ENCODE measurements around the gene SNX30.

Gene SNX30

DNA sequence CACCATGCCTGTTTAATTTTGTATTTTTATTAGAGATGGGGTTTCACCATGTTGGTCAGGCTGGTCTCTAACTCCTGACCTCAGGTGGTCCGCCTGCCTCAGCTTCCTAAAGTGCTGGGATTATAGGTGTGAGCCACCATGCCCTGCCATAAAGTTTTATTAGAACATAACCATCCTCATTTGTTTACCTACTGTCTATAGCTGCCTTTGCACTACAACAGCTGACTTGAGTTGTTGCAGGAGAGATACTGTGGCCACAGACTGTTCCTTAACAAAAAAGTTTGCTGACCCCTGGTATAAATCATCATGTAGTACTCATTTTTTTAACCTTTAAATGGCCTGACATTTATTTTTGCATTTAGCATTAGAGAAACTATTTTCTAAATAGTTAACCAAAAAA lies 31.7 kb downstream of the SNX30 start:
- FAIRE-seq (no peak), DNase-seq (ENCODE audit: low spot score) (no peak)

DNA sequence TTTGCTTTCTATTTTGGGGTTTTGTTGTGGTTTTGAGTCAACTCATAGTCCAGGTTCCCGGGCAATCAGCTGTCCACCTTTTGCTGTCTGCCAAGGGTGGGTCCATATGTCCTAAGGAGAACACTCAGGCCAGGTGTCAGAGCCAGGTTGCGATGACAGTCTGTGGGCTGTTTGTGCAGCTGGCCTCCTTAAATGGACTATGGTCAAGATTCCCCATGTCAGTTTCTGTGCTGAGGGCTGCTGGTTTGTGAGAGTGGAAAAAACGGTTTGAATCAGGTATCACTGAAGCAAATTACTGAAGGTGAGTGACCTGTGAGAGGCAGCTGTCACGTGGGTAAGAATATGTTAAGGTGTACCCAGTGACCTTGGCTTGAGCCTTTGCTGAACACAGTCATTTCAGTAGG lies 33.0 kb downstream of the SNX30 start:
- FAIRE-seq (no peak), DNase-seq (ENCODE audit: low spot score) (no peak)

DNA sequence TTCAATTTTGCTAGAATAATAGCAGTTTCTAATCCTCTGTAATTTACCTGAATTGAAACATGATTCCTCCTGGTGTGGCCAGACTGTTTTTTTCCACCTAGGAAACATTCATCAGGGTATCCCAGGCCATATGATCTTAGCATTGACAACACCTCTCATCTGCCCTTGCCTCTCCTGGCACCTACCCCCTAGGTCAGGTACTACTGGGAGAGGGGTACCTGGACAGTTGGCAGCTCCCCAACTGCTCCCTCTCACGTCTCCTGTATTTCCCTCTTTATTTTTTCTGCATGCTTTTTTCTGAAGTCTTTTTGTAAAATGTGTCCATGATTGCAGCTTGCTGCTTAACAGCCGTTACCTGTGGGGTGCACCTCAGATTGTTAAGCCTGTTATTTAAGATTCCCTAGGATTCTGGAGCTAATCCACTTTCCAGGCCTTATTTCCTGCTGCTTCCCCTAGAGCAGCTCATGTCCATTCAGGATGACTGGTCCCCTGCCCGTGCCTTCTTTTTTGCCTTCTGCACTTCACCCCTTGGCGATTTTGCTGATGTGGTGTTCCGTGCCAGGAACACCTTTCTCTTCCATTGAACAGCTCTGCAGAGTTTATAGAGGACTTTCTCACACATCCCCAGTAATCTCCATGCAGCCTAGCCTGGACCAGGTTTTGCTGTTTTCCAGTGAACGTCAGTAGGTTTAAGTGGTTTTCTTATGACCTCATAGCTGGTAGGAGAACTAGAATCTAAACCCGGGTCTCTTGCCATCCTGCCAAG lies 33.6 kb downstream of the SNX30 start:
- FAIRE-seq (no peak), DNase-seq (ENCODE audit: low spot score) (no peak)

DNA sequence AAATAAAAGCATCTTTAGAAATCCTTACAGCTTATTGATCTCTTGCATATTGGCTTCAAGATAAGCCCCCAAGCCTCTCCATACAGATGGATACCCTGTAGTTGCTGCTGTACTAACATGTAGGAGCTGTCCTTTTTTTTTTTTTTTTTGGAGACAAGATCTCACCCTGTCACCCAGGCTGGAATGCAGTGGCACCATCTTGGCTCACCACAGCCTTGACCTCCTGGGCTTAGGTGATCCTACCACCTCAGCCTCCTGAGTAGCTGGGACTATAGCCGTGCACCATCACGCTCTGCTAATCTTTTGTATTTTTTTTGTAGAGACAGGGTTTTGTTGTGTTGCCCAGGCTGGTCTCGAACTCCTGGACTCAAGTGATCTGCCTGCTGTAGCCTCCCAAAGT lies 35.4 kb downstream of the SNX30 start:
- DNase-seq (ENCODE audit: low spot score): no peak
- FAIRE-seq: no peak

DNA sequence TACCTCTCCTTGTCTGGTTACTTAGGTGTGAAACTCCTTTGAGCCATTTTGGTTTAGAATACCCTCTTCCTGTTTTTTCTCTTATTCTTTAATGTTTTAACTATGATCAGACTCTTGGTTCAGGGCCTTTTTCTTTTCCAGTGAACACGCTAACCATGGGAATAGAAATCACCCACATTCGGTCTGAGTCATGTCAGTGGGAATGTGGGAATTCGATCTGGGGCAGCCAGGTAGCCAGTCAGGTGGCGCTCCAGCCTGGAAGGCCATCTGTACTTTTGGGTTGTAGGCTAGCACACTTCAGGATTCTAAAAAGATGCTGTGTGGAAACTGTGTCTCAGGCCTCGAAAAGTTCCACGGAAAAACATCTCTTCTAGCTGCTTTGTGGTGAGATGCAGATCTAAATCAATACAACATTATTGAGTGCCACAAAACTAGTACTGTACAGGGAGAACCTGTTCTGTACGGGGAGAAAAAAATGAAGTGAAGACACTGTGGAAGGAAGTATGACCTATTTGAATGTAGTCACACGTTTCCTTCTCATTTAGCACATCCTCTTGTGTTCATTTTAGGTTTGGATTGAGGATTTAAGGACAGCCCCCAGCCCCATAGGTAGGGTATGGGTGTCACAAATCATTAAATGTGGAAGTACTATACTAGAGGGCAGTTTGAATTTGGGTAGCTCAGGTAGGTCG lies 36.4 kb downstream of the SNX30 start:
- no peak for DNase-seq (ENCODE audit: low spot score)
- no peak for FAIRE-seq

DNA sequence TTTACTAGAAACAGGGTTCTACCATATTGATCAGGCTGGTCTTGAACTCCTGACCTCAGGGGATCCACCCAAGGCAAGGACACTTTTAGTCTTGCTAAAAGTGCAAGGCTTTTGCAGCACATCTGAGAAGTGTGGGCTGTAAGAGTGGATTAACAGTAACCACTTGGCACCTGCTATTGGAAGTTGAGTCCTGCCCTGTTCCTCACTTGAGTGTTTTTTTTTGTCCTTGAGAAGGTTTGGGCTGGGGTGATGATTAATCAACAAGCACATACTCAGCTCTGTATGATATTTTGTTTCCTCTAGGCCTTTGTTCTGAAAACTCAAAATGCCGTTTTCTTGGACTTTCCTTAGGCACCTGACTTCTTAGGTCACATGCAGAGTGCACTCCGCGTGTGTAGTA lies 37.4 kb downstream of the SNX30 start:
- DNase-seq (ENCODE audit: low spot score) (no peak), FAIRE-seq (no peak)

DNA sequence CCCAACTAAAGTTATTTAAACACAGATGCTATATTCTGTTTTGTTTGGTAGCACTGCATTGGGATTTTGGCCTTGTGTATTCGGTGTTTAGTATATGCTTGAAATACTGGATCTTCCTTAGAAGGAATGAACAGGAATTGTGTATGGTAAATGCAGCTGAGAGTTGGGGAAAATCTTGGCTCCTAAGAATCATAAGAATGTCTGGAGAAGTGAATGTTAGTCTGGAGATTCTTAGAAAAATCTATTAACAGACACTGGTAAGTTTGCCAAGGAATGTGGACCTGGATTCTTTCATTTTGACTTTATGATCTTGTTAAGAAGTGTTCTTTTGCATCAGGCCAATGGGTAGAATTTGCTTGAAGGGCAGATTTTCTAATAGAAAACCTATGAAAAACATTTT lies 38.9 kb downstream of the SNX30 start:
- FAIRE-seq (no peak), DNase-seq (ENCODE audit: low spot score) (no peak)

DNA sequence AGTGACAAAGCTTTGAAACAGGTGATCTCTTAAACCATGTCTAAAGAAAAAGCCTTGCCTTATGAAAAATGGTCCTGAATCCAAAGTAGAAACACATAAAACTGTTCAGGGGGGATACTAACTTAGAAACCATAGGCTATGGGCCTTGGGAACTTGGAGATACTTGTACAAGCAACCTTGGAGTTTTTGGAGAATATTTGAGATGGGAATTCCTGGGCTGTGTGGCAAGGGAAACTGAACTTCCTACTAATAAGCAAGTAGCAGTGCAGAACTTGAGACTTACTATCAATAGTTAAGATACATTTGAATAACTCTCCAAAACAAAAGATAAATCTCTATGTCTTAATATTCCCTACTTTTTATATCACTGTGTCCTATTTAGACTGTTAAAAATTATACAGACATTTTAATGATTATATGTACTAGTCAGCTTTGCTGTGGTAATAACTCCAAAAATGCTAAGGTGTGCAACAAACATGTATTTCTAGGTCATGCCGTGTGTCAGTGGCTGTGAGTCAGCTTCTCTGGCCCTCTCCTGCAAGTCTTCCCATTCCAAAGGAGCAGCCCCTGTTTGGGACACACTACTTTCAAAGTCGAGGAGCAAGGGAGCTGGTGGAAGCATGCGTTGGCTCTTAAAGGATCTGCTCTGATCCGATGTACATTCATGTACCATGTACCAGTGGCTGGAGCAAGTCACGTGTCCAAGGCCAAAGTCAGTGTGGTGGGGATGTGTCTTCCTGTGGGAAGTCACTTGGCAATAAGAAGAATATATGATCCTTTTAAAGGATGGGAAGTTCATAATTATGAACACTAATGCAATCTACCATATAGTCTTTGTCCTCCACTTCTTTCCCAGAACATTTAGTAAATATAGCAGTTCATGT lies 39.6 kb downstream of the SNX30 start:
- DNase-seq (ENCODE audit: low spot score): peak; percentile 20
- no peak for FAIRE-seq

DNA sequence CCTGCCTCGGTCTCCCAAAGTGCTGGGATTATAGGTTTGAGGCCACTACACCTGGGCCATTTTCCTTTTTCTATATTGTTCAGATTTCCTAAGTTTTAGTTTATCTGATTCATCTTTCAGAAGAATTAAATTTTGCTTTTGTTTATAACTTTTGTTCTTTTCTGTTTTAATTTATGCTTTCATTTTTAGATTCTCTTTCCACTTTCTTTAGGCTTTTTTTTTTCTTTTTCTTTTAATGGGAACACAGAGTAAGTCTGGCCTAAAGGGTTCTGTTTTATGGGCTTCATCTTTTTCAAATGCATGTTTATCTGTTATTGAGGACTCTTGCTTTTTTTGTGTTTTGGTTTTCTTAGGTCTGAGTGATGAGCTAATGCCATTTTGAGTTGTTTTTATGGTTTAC lies 42.1 kb downstream of the SNX30 start:
- FAIRE-seq (no peak), DNase-seq (ENCODE audit: low spot score) (no peak)

DNA sequence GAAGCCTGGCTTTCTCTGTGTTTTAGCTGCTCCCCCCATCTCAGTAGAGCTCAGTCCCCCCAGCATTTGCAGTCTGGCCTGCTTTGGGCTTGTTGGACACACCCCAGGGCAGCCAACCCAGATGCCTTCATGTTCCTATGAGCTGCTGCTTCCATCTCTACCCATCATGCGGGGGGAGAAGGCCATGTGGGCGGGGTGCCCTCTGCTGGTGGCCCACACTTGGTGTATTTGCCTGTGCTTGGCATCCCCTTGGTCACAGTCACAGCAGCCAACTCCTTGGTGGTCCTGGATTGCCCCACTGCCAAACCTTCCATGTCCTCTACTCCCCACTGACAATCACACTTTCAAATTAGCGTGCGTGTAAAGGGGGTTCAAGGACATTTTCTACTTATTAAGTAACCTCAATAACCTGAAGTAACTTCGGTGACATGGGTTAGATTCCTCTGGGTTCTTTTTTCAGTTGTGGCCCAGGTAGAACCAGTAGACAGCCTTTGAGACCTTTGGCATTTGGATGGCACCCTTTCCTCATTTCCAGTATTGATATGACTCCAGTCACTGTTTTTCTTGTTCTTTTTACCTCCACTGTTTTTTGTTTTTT lies 42.8 kb downstream of the SNX30 start:
- DNase-seq (ENCODE audit: low spot score) (peak; percentile 62), FAIRE-seq (peak; percentile 55)

DNA sequence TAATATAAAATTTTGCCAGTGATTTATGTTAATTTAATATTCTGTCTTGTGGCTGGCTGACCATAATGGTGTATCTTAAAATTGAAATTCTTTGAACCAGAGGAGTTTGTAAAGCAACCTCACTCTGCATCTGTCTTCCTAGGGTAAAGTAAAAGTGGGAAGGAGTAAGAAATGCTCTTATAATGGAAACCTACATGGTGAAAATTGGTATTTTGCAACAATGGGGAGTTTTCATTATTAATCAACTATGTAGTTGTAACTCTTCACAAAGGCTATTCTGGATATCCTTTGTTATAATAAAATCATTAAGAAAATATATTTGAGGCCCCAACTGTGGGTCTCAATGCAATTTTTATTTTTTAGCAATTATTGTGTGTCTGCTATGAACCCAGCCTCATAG lies 44.2 kb downstream of the SNX30 start:
- FAIRE-seq: no peak
- no peak for DNase-seq (ENCODE audit: low spot score)

DNA sequence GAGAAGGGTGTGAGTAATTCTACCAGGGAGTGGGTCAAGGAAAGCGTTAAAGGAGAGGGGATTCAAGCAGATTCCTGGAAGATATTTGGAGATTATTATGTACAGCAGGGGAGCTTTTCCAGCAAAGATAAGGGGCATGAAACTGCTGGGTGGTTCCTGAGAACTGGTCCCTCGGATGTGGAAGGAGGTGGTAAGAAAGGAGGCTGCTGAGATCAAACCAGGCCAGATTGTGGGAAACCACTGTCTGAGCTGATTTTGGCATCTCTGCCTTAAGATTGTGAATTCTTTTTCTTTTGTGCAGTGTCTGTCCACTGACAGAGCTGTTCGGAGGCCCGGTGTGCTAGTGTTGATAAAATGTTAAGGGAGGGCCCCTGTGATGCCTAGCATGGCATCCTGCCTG lies 45.4 kb downstream of the SNX30 start:
- DNase-seq (ENCODE audit: low spot score): no peak
- no peak for FAIRE-seq

DNA sequence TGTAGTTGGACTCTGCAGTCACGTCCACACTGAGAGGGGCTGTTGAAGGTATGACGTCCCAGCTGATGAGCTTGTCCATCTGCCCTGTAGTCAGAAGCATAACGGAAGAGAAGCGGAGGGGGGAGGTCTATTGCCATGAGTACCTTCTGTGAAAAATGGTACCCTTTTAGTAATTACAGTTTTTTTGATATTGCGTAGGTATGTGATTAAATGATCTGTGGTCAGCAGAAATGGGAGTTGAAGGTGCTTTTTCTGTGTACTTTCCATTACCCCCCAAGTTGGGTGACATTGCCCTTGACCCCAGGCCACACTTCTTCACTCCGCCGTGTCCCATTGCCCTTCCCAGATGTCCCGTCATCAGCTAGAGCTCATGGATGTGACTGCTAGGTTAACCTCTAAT lies 45.9 kb downstream of the SNX30 start:
- no peak for DNase-seq (ENCODE audit: low spot score)
- FAIRE-seq: no peak

DNA sequence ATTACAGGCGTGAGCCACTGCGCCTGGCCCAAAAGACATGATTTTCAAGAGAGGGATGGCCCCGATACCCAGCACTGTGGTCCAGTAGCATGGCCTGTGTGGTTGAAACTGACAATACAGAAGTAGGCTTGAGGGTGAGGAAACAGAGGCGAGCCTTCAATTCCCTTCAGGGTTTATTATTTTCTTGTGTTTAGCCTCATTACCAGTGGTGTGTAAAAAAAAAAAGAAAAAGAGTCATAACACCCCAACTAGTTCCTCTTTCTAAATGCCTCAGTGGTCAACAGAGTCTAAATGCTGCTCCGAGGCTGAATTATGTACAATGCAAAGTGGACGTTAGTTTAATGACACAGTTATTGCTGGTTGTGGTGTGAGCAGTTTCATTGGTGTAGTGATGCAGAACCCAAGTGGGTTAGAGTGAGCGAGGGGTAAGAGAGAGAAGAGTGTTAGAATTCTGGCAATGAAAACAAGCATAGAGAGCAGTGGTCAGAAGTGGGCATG lies 58.8 kb downstream of the SNX30 start:
- DNase-seq (ENCODE audit: low spot score) (no peak), FAIRE-seq (no peak)

DNA sequence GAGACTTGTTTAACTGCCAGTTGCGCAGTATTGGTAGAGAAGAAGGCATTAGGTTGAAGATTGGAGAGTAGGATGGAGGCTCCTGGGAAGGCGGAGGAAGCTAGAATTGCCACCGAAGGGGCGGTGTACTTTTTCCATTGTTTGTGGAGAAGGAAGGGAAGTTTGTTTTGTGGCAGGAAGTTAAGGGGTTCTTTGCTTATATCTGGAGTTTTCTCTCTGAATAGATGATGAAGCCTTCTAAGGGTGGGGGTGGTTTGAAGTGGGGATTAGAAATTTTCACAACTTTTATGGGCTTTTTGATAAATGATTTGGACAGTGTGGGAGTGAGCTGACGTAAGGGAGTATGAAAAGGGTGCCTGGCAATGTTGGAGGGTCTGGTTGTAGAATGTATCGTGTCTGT lies 59.3 kb downstream of the SNX30 start:
- FAIRE-seq (no peak), DNase-seq (ENCODE audit: low spot score) (no peak)

DNA sequence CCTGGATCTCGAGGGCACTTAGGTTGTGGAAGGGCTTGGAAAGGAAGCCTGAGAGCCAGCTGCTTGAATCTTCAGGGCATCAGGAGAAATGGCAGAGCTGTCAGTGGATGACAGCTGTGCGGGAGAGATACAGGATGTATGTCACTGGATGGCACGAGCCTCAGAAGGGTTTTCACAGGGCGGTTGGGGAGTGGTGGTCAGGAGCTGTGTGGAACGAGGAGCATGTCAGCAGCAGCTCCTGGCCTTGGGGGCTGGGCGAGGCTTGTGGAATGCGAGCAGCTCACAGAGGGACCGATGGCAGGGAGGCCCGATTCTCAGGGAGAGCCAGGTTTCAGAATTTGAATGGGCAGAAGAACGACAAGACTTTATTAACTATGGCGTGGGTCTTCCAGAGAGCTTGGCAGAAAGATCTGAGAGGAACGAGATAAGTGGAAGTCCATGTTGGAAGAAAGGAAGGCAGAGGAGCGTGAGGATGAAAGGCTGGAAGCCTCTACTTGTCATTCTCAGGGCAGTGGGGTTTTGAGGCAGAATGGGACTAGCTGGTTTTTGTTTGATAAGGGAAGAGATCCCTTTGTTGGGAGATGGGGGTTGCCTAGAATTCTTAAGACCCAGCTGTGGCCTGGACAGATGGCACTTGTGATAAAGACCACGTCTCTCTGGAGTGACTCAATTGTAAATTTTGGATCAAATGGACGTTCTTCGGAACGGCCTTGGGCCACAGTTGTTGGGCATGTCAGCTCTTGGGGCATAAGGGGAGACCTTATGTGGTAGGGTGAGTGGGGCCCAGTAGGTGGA lies 60.3 kb downstream of the SNX30 start:
- no peak for DNase-seq (ENCODE audit: low spot score)
- FAIRE-seq: no peak

DNA sequence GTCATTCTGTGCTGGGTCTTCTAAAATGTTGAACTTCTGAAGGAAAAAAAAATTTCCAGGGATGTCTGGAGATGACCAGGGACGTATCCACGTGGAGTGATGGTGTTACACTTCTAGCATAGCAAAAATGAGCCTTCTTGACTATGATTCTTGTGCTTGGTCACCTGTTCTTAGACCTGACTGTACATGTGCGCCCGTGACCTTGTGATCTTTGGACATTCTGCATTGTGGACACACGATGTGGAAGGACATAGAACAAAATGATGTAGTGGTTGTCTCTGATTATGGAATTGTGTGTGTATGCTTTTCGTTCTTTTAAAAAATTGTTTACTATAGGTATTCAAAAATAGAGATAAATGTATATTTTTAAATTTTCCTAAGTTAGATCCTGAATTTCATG lies 61.0 kb downstream of the SNX30 start:
- FAIRE-seq: no peak
- no peak for DNase-seq (ENCODE audit: low spot score)

DNA sequence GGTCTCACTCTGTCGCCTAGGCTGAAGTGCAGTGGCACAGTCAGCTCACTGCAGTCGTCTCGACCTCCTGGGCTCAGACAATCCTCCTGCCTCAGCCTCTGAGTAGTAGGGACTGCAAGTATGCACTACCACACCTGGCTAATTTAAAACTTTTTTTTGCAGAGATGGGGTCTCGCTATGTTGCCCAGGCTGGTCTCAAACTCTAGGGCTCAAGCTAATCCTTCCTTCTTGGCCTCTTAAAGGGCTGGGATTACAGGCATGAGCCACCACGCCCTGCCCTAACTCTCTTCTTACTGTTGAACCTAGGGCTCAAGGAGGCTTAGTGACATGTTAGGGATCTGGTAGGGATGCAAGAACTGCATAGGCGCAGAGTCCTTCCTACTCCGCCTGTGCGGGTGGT lies 65.3 kb downstream of the SNX30 start:
- DNase-seq (ENCODE audit: low spot score) (no peak), FAIRE-seq (no peak)

DNA sequence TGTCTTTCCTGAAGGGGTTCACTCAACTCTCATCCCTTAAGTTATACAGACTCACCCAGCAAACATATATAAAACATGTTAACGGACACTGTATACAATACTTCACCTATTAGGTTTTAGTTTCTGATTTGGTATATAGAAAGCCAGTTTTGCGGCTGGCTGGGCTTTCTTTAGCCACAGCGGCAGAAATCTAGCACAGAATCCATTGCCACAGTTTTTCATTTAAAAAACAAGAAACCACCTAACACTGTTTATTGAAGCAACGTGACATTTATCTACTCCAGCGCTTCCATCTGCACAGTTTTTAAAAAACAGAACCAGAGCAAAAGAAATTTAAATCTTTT lies 67.3 kb downstream of the SNX30 start:
- DNase-seq (ENCODE audit: low spot score): no peak
- no peak for FAIRE-seq

DNA sequence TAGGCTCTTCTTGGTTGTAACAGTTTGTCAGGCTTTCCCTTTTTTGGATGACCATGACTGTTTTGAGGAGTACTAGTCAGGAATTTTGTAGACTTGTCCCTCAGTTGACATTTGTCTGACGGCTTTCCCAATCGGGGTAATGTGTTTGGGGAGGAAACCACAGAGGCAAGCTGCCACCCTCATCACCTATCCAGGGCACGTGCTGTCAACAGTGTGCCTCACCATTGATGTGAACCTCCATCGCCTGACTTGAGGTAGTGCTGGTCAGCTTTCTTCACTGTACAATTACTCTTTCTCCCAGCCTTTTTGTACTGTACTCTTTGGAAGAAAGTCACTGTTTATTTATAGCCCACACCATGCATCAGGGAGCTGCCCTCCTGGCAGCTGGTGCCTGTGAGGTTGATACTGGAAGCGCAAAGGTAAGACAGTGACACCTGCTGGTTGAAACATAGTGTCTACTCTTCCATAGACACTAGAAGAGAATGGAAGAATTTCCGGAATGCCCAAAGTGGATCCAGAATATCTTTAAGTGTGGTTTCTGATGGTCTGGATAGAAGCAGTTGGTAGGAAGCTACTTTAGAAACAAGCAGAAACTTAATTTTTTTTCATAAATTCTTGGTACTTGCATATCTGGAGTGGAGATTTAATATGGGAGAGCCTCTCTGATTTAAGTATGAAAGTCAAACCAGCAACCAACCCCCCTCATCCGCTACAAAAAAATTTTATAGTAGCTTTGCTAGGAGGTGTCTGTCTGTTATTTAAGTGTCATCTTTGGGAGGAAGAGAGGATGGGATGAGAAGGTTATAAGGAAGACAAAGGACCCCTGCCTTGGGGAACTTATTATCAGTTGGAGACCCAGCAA lies 69.3 kb downstream of the SNX30 start:
- DNase-seq (ENCODE audit: low spot score) (peak; percentile 52), FAIRE-seq (no peak)
